OCI-LY7 (cell line): ENCODE results near the gene POLR3F.

Experiments used
- EZH2phosphoT487 ChIP-seq: fragments of 200-600 bp; sonication (generic); IDR thresholded peaks from 2 replicates; pipeline ENCODE4 v1.6.1; 2018; ENCODE audit warnings: low read depth, borderline replicate concordance, mild to moderate bottlenecking, mixed run types, antibody characterized with exemption, low read length, moderate library complexity, mixed read lengths
- TF ChIP-seq, protein P1 (sequence below): fragments of 200-600 bp; sonication (generic); conservative IDR thresholded peaks from 2 replicates; pipeline ENCODE4 v1.5.1; 2014; ENCODE audit warnings: mild to moderate bottlenecking, antibody characterized with exemption, low read length, moderate library complexity, mixed read lengths

DNA sequence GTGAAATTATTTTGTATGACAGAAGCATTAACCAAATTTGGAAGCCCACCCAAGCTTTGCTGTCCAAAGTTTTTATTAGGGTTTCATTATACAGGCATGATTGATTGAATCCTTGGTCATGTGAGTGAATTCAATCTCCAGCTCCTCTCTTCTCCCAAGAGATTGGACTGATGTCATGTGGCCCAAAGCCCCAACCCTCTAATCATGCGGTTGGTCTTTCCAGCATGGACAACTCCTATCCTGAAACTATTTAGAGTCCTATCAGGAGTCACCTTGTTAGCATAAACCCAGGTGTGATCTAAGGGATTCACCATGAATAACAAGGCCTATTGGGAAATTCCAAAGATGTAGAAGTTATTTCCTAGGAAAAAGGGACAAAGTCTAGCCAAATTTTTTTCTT is 10.6 kb downstream of the POLR3F start:
- TF ChIP-seq, protein P1, sequence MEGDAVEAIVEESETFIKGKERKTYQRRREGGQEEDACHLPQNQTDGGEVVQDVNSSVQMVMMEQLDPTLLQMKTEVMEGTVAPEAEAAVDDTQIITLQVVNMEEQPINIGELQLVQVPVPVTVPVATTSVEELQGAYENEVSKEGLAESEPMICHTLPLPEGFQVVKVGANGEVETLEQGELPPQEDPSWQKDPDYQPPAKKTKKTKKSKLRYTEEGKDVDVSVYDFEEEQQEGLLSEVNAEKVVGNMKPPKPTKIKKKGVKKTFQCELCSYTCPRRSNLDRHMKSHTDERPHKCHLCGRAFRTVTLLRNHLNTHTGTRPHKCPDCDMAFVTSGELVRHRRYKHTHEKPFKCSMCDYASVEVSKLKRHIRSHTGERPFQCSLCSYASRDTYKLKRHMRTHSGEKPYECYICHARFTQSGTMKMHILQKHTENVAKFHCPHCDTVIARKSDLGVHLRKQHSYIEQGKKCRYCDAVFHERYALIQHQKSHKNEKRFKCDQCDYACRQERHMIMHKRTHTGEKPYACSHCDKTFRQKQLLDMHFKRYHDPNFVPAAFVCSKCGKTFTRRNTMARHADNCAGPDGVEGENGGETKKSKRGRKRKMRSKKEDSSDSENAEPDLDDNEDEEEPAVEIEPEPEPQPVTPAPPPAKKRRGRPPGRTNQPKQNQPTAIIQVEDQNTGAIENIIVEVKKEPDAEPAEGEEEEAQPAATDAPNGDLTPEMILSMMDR, result no peak
- no peak for TF ChIP-seq EZH2phosphoT487
